ENCODE measurements around the gene LRRC27.

GRCh38 chr10:132419538-132420468, 87.8 kb downstream of the LRRC27 start:
- TF ChIP-seq EP300 (IDR thresholded peaks at IDR 0.05) (no peak), CTCF (IDR thresholded peaks at IDR 0.05) (no peak), JUN (IDR thresholded peaks at IDR 0.05) (no peak), HDAC2 (IDR thresholded peaks at IDR 0.05) (no peak), POLR2A (IDR thresholded peaks at IDR 0.05; ENCODE audit: low read length) (no peak), ESRRA (IDR thresholded peaks at IDR 0.05; ENCODE audit: borderline replicate concordance, low read length) (no peak), BCL3 (IDR thresholded peaks at IDR 0.05) (no peak), PBX3 (IDR thresholded peaks at IDR 0.05) (no peak), SREBF2 (IDR thresholded peaks at IDR 0.05) (no peak)
